Spleen (tissue), 7 donors: ENCODE data around the gene ANKRD52.

Experiments
- CTCF ChIP-seq, 11 experiments: fragments of 200-600 bp in 7 of 11; fragments of 450-650 bp in 4 of 11; sonication (generic) in 4 of 11; IDR thresholded peaks in 8 of 11; conservative IDR thresholded peaks in 3 of 11; 1 replicate in 7 of 11; 2 replicates in 4 of 11; pipeline versions ENCODE4 v1.4.0 to v1.8.0; 2016 to 2021; ENCODE audit warnings: antibody characterized with exemption in 11 of 11, inconsistent platforms in 4 of 11, mild to moderate bottlenecking in 1 of 11
- POLR2A ChIP-seq, 3 donors: fragments of 450-650 bp; IDR thresholded peaks; one replicate each; pipeline ENCODE4 v1.5.1; 2017; ENCODE audit warnings: antibody characterized with exemption in 3 of 3, mild to moderate bottlenecking in 1 of 3
- donor health status: DM: no; HTN: no; CAD: no; lungs with moderate emphysema.
- donor health status: DM: no; HTN: no; CAD: no.
- donor health status: DM: no; HTN: no; CAD: no.

GRCh38 chr12:56236091-56236490, 22.1 kb downstream of the ANKRD52 start:
- no peak for TF ChIP-seq POLR2A (IDR thresholded peaks at IDR 0.05)
- TF ChIP-seq CTCF (IDR thresholded peaks at IDR 0.05 in 8 of 11, conservative IDR thresholded peaks at IDR 0.05 in 3 of 11): no peak
